Activated CD8-positive, alpha-beta memory T cell treated with anti-CD3 and anti-CD28 coated beads for 36 hours (primary cell): ENCODE measurements around the gene SMIM10. TPM values are rescaled to one million over a fixed set of nuclear protein-coding genes. Genes with fewer than 3 reads are reported as not detected.
"Not testable (repeated sequence)": the region's sequence is repeated elsewhere in the genome, so short reads cannot be mapped to it uniquely, and the experiment has no call there.

ENCODE experiments used
- CTCF ChIA-PET: fragments of 350-600 bp; sonication (Branson Sonifier 250); formaldehyde crosslinking; loops from one replicate; lab custom pipeline; 2021; ENCODE audit warnings: antibody characterized with exemption; lab: Charles Lee
- POLR2A ChIA-PET: fragments of 350-600 bp; sonication (Branson Sonifier 250); formaldehyde crosslinking; loops from one replicate; lab custom pipeline; 2021; ENCODE audit warnings: antibody characterized with exemption; lab: Charles Lee
- total RNA-seq, 2 experiments: library from RNA; stranded (reverse); gene quantifications; one replicate each; pipeline ENCODE4 v1.2.3, GENCODE V29; 2021

SMIM10 gene
- total RNA-seq, 2 experiments from 2014 or later: 1.2 to 2.1 TPM

DNA sequence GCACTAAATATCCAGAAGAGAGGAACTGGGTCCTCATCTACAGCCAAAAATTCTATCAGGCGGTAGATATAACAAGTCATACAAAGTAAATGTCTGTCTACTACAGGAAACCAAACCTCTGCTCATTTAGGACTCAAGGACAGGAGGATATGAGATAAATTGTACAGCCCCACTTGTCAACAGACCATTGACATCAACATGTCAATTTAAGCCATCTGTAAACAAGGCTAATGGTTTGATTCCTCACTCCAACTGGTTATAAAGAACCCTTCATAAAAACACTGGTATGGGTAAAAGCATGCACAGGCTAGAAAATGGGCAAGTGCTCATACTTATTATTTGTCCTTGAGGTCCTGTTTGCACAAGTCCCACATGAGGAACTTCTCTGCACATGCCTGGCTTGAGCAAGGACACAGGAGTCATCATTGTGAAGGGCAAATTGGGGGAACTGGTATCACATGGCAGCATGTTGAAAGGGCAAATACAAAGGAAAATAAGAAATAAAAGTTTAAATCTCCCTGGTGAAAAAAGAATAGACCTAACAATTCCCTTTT, 18.3 kb downstream of the SMIM10 start:
- ChIA-PET CTCF (no interaction called here), POLR2A (no interaction called here)

GRCh38 chrX:135009838-135010237, 19.0 kb downstream of the SMIM10 start:
- ChIA-PET CTCF (no interaction called here), POLR2A (no interaction called here)

- POLR2A ChIA-PET: no interaction called here
Observed at GRCh38 chrX:135010921-135011320, 20.1 kb downstream of the SMIM10 start.

DNA sequence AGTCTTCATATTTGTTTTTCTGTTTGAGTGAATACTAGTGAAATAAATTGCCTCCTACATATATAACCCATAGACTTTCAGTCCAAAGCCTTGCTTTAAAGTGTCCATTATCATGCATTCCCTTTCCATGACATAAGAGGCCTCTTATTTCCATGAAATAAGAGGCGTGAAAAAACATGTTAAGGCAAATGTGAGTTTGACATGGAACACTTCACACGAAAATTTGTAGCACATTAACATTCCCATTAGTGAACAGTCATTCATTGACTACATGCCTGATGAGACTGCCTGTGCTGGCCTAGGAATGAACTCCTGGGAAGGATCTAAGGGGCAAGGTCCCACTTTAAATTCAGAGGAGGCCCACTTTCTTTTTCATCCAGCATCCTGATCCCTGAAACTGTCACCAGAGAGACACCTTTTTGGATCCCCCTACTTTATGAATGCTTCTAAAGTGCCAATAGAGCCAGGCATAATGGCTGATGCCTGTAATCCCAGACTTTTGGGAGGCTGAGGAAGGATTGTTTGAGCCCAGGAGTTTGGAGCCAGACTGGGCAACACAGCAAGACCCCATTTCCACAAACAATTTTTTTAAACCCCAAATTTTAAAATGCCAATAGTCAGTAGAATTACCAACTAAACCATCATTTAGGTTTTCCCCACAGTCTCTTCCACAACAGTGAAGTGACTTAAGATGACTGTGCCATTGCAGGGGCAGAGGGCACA, 24.9 kb downstream of the SMIM10 start:
- POLR2A ChIA-PET: no interaction called here
- CTCF ChIA-PET: no interaction called here

More at GRCh38 chrX:135010921-135011320, 20.1 kb downstream of the SMIM10 start:
- CTCF ChIA-PET: no interaction called here

DNA sequence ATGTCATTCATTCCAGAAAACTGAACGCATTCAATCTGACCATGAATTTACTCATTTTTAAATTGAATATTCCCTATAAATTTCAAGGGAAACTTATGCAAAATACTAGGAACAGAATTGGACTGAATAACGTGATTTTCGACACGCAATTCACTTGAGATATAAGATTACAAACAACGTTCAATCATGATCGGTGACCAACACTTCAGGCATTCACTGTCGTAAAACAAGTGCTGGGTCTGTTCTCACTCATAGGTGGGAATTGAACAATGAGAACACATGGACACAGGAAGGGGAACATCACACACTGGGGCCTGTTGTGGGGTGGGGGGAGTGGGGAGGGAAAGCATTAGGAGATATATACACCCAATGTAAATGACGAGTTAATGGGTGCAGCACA, 29.1 kb downstream of the SMIM10 start:
- CTCF ChIA-PET, POLR2A ChIA-PET: not testable (repeated sequence)

DNA sequence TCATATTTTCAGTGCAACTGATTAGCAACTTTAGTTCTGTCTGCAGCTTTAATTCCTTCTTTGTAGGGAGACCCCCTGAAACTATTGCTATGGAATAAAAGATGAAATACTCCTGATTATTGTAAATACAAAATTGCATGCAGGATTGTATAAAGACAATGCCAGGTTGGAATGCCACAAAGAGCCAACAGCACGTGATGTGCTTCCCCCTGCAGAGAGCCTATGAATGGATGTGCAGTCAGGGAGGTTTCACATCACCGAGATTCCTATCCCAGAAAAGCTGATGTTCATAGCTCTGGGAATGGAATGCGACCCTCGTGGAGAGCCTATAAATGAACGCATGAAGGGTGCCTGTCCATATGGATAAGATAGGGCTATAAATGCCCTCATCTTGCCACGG, 33.0 kb downstream of the SMIM10 start:
- POLR2A ChIA-PET, CTCF ChIA-PET: not testable (repeated sequence)

DNA sequence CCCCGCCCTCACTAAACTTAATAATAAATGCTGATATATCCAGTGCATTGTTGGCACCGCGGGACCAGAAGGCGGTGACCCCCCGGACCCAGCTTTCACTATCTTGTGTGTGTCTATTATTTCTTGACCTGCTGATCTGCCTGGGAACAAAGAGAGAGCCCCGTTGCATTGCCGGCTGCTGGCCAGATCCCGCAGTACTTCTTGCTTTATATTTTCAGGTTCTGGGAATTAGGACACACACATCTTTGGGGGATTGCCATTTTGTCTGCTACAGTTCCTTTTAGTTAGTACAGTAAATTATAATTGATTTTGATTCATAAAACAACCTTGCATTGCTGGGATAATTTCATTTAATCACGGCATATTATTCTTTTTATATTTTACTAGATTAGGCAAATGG, 33.7 kb downstream of the SMIM10 start:
- POLR2A ChIA-PET: no interaction called here
- CTCF ChIA-PET: no interaction called here

DNA sequence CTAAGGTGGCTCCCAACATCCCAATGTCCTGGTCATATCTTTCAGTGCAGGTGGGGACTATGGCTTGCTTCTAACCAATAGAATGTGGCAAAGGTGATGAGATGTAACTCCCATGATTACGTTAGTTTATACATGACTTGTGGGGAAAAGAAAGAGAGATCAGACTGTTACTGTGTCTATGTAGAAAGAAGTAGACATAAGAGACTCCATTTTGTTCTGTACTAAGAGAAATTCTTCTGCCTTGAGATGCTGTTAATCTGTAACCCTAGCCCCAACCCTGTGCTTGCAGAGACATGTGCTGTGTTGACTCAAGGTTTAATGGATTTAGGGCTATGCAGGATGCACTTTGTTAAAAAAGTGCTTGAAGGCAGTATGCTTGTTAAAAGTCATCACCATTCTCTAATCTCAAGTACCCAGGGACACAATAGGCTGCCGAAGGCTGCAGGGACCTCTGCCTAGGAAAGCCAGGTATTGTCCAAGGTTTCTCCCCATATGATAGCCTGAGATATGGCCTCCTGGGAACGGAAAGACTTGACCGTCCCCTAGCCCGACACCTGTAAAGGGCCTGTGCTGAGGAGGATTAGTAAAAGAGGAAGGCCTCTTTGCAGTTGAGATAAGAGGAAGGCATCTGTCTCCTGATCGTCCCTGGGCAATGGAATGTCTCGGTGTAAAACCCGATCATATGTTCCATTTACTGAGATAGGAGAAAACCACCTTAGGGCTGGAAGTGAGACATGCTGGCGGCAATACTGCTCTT, 39.6 kb downstream of the SMIM10 start:
- POLR2A ChIA-PET, CTCF ChIA-PET: not testable (repeated sequence)

GRCh38 chrX:135041149-135042123, 50.6 kb downstream of the SMIM10 start:
- POLR2A ChIA-PET, CTCF ChIA-PET: not testable (repeated sequence)

Other genes with a start within 250 kb of the SMIM10 start
- gene PABIR2, start 193.8 kb upstream of the SMIM10 start, total RNA-seq: 10 to 100 TPM; 30.9 to 31.9 TPM
- gene MOSPD1, start 75.7 kb upstream of the SMIM10 start, total RNA-seq: 10 to 100 TPM; 19.4 to 20.0 TPM
- gene RTL8B, start 31.6 kb downstream of the SMIM10 start, total RNA-seq: 1 to 10 TPM in 1 of 2 experiments, under 1 TPM in 1; 0.61 to 1.2 TPM
- gene RTL8C, start 41.4 kb downstream of the SMIM10 start, total RNA-seq: 10 to 100 TPM; 33.1 to 34.9 TPM
- gene RTL8A, start 61.1 kb downstream of the SMIM10 start, total RNA-seq: 1 to 10 TPM; 8.8 to 9.4 TPM
- gene SMIM10L2B, start 107.7 kb downstream of the SMIM10 start, total RNA-seq: under 1 TPM; 0.11 to 0.15 TPM
- gene ETDB, start 129.5 kb downstream of the SMIM10 start, total RNA-seq: not detected
- gene CT55, start 180.4 kb downstream of the SMIM10 start, total RNA-seq: not detected